Testis (tissue), 2 donors: ENCODE measurements around the gene PRKAR2B.

ENCODE experiments used
- POLR2A ChIP-seq: fragments of 450-650 bp; IDR thresholded peaks from one replicate; pipeline ENCODE4 v1.6.1; 2017; ENCODE audit warnings: antibody characterized with exemption, mild to moderate bottlenecking, moderate library complexity
- TF ChIP-seq, protein P1 (sequence below), 3 experiments: fragments of 450-650 bp in 2 of 3; fragments of 200-600 bp in 1 of 3; sonication (generic) in 1 of 3; IDR thresholded peaks; one replicate each; pipeline ENCODE4 v1.5.1; 2016 to 2019; ENCODE audit warnings: antibody characterized with exemption in 3 of 3, mild to moderate bottlenecking in 2 of 3, moderate library complexity in 1 of 3

DNA sequence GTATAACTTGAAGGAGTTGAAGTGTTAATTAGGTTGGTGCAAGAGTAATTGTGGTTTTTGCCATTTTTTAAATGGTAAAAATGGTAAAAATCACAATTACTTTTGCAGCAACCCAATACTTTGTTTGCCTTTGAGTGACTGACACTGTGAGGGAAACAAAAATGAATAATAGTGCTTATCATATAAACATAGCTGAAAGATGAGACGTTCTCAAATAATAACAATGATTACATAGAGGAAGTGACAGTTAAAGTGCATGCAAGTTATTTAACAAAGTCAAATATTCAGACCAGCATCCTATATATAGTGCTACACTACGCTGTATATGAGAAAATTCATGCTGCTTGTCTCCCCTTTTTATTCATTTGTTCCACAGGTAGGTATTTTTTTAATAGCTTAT is 119.6 kb downstream of the PRKAR2B start:
- TF ChIP-seq, protein P1, sequence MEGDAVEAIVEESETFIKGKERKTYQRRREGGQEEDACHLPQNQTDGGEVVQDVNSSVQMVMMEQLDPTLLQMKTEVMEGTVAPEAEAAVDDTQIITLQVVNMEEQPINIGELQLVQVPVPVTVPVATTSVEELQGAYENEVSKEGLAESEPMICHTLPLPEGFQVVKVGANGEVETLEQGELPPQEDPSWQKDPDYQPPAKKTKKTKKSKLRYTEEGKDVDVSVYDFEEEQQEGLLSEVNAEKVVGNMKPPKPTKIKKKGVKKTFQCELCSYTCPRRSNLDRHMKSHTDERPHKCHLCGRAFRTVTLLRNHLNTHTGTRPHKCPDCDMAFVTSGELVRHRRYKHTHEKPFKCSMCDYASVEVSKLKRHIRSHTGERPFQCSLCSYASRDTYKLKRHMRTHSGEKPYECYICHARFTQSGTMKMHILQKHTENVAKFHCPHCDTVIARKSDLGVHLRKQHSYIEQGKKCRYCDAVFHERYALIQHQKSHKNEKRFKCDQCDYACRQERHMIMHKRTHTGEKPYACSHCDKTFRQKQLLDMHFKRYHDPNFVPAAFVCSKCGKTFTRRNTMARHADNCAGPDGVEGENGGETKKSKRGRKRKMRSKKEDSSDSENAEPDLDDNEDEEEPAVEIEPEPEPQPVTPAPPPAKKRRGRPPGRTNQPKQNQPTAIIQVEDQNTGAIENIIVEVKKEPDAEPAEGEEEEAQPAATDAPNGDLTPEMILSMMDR (IDR thresholded peaks at IDR 0.05) = no peak
- no peak for TF ChIP-seq POLR2A
